K562 (cell line): Measurements from ENCODE around the gene ZNF236.

Source experiments
- ATF2 ChIP-seq: sonication (generic); formaldehyde crosslinking; IDR thresholded peaks from 2 replicates; pipeline ENCODE4 v1.8.1; 2022; ENCODE audit warnings: missing genetic modification reagents
- CBX1 ChIP-seq: sonication (generic); IDR thresholded peaks from 2 replicates; pipeline ENCODE4 v1.6.1; 2016; ENCODE audit warnings: antibody characterized with exemption, low read depth, mild to moderate bottlenecking
- ELF4 ChIP-seq: fragments of 450-650 bp; formaldehyde crosslinking; IDR thresholded peaks from 2 replicates; pipeline ENCODE4 v1.4.0; 2022; ENCODE audit warnings: missing genetic modification characterization
- POLR2AphosphoS5 ChIP-seq: IDR thresholded peaks from 2 replicates; pipeline ENCODE4 v1.6.1; 2011; ENCODE audit warnings: mild to moderate bottlenecking, low read depth, low read length, moderate library complexity; ENCODE audit not compliant: control insufficient read depth, insufficient read depth
- WHSC1 ChIP-seq: IDR thresholded peaks from one replicate; pipeline ENCODE4 v1.6.1; 2012; ENCODE audit warnings: low read length, control low read depth, inconsistent platforms
- YBX1 ChIP-seq: fragments of 450-650 bp; IDR thresholded peaks from 2 replicates; pipeline ENCODE4 v1.7.1; 2016; ENCODE audit warnings: mild to moderate bottlenecking
- ZNF354B ChIP-seq: fragments of 250-450 bp; sonication (Bioruptor Pico); IDR thresholded peaks from 2 replicates; pipeline ENCODE4 v1.4.0; 2020
- TF ChIP-seq, protein P1 (sequence below): sonication (generic); formaldehyde crosslinking; IDR thresholded peaks from 2 replicates; pipeline ENCODE4 v1.9.0; 2022; ENCODE audit warnings: mild to moderate bottlenecking, missing genetic modification reagents
- TF ChIP-seq, protein P2 (sequence below): fragments of 250-450 bp; sonication (Bioruptor Pico); IDR thresholded peaks from 2 replicates; pipeline ENCODE4 v1.8.0; 2021; ENCODE audit warnings: mild to moderate bottlenecking, moderate library complexity
- TF ChIP-seq, protein P3 (sequence below), 3 experiments: IDR thresholded peaks in 2 of 3; conservative IDR thresholded peaks in 1 of 3; 2 replicates each; pipeline ENCODE4 v1.5.1; 2011 to 2012; ENCODE audit warnings: low read length in 3 of 3, mild to moderate bottlenecking in 3 of 3, control low read depth in 2 of 3, improper control_type of control experiment in 1 of 3, inconsistent platforms in 1 of 3, low read depth in 1 of 3, mixed read lengths in 1 of 3, moderate library complexity in 1 of 3; ENCODE audit not compliant: insufficient read depth in 2 of 3

DNA sequence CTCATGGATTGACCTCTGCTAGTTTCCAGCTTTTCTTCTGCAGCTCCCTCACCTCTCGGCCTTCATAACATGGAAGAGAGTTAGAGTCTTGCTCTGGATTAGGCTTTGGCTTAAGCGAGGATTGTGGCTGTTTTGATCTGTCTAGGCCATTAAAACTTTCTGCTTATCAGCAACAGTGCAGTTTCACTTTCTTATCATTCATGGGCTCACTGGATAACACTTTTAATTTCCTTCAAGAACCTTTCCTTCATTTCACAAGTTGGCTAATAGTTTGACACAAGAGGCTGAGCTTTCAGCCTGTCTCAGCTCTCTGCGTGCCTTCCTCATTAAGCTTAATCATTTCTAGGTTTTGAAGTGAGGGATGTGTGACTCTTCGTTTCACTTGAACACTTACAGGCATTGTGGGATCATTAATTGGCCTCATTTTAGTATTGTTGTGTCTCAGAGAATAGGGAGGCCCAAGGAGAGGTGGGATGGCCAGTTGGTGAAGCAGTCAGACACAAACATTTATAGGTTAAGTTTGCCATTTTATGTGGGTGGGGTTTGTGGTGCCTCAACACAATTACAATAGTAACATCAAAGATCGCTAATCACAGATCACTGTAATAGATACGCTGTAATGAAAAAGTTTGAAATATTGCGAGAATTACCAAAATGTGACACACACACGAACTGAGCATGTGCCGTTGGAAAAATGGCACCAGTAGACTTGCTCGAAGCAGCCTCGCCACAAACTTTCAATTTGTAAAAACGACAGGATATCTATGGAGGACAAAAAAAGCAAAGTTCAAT, 129.3 kb downstream of the ZNF236 start:
- TF ChIP-seq, protein P1, sequence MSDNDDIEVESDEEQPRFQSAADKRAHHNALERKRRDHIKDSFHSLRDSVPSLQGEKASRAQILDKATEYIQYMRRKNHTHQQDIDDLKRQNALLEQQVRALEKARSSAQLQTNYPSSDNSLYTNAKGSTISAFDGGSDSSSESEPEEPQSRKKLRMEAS: no peak
- TF ChIP-seq ZNF354B (CRISPR knock-in tag) (no peak), ATF2 (no peak), WHSC1 (no peak), CBX1 (no peak), POLR2AphosphoS5 (no peak), ELF4 (CRISPR knock-in tag) (no peak), YBX1 (no peak)
- TF ChIP-seq, protein P2, sequence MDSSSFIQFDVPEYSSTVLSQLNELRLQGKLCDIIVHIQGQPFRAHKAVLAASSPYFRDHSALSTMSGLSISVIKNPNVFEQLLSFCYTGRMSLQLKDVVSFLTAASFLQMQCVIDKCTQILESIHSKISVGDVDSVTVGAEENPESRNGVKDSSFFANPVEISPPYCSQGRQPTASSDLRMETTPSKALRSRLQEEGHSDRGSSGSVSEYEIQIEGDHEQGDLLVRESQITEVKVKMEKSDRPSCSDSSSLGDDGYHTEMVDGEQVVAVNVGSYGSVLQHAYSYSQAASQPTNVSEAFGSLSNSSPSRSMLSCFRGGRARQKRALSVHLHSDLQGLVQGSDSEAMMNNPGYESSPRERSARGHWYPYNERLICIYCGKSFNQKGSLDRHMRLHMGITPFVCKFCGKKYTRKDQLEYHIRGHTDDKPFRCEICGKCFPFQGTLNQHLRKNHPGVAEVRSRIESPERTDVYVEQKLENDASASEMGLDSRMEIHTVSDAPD (CRISPR knock-in tag): no peak
- TF ChIP-seq, protein P3, sequence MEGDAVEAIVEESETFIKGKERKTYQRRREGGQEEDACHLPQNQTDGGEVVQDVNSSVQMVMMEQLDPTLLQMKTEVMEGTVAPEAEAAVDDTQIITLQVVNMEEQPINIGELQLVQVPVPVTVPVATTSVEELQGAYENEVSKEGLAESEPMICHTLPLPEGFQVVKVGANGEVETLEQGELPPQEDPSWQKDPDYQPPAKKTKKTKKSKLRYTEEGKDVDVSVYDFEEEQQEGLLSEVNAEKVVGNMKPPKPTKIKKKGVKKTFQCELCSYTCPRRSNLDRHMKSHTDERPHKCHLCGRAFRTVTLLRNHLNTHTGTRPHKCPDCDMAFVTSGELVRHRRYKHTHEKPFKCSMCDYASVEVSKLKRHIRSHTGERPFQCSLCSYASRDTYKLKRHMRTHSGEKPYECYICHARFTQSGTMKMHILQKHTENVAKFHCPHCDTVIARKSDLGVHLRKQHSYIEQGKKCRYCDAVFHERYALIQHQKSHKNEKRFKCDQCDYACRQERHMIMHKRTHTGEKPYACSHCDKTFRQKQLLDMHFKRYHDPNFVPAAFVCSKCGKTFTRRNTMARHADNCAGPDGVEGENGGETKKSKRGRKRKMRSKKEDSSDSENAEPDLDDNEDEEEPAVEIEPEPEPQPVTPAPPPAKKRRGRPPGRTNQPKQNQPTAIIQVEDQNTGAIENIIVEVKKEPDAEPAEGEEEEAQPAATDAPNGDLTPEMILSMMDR (IDR thresholded peaks at IDR 0.05 in 2 of 3, conservative IDR thresholded peaks at IDR 0.05 in 1 of 3; ENCODE audit: insufficient read depth in 2 of 3, low read depth in 1 of 3, low read length in 3 of 3): no peak
